Natural killer cell (primary cell): ENCODE data around the gene RACK1. TPM values are rescaled to one million over a fixed set of nuclear protein-coding genes. Genes with fewer than 3 reads are reported as not detected.

Experiments
- ATAC-seq, 3 donors: fragments of 150-1000 bp in 2 of 3; fragments of 200-7000 bp in 1 of 3; cut with Tn5 transposase; 1 replicate in 1 of 3; 2 replicates in 2 of 3; pipeline ENCODE4 v1.10.0; 2021; ENCODE audit warnings: mild to moderate bottlenecking in 2 of 3, moderate library complexity in 2 of 3
- DNase-seq, 2 donors: peaks; one replicate each; pipeline versions ENCODE4 v3.0.0 to v3.0.0-alpha.2; 2013 to 2021; ENCODE audit warnings: mixed read lengths in 1 of 2
- H3K27ac ChIP-seq: one replicate; pipeline ENCODE4 v1.5.1; 2013; ENCODE audit warnings: mild to moderate bottlenecking, low read length
- H3K27me3 ChIP-seq: one replicate; pipeline ENCODE4 v1.6.1; 2013; ENCODE audit warnings: low read length; ENCODE audit not compliant: control insufficient read depth, insufficient read depth
- H3K36me3 ChIP-seq: one replicate; pipeline ENCODE4 v1.6.1; 2013; ENCODE audit warnings: low read length; ENCODE audit not compliant: control insufficient read depth, insufficient read depth
- H3K4me1 ChIP-seq: one replicate; pipeline ENCODE4 v1.6.1; 2013; ENCODE audit warnings: low read length; ENCODE audit not compliant: control insufficient read depth, insufficient read depth
- H3K4me3 ChIP-seq: one replicate; pipeline ENCODE4 v1.5.1; 2013; ENCODE audit warnings: low read length
- H3K9me3 ChIP-seq: one replicate; pipeline ENCODE4 v1.6.1; 2013; ENCODE audit warnings: low read length; ENCODE audit not compliant: control insufficient read depth, insufficient read depth
- H3K27ac Mint-ChIP-seq, 2 donors: one replicate each; pipeline ENCODE4 v1.8.0; 2022; ENCODE audit warnings: mild to moderate bottlenecking in 2 of 2, mixed read lengths in 2 of 2, moderate library complexity in 1 of 2
- H3K27me3 Mint-ChIP-seq, 2 donors: one replicate each; pipeline ENCODE4 v1.8.0; 2022; ENCODE audit warnings: low read depth in 2 of 2, mixed read lengths in 2 of 2
- H3K36me3 Mint-ChIP-seq: one replicate; pipeline ENCODE4 v1.8.0; 2022; ENCODE audit warnings: mixed read lengths
- H3K4me1 Mint-ChIP-seq, 2 donors: one replicate each; pipeline ENCODE4 v1.8.0; 2022; ENCODE audit warnings: mixed read lengths in 2 of 2
- H3K4me3 Mint-ChIP-seq: one replicate; pipeline ENCODE4 v1.8.0; 2022; ENCODE audit warnings: mild to moderate bottlenecking, moderate library complexity, mixed read lengths
- H3K9me3 Mint-ChIP-seq, 2 donors: one replicate each; pipeline ENCODE4 v1.8.0; 2022; ENCODE audit warnings: mixed read lengths in 2 of 2
- WGBS: methylation state at CpG from one replicate; pipeline ENCODE4 v1.1.7; 2013; ENCODE audit warnings: missing lambda C conversion rate; ENCODE audit not compliant: insufficient coverage; 5-methylcytosine and 5-hydroxymethylcytosine counted together
- intact Hi-C: fragments of 100-400 bp; cut with micrococcal nuclease; formaldehyde crosslinking; loops from one replicate; pipeline ENCODE4 v1.14.2; 2022
- total RNA-seq, 4 donors: library from RNA; stranded (reverse); fragments of 120-200 nt in 1 of 4; gene quantifications; one replicate each; pipeline versions ENCODE4 v1.2.3 to v1.2.4, GENCODE V29; 2013 to 2022
- TF ChIP-seq, protein P1 (sequence below): fragments of 200-600 bp; IDR thresholded peaks from one replicate; pipeline ENCODE4 v1.8.0; 2022; ENCODE audit warnings: antibody characterized with exemption

RACK1 gene
- total RNA-seq, 3 donors from 2014 or later (not counting 1 experiment from before 2014, with no cell fraction given), result 1,089 to 1,233 (median 1,138) TPM

DNA sequence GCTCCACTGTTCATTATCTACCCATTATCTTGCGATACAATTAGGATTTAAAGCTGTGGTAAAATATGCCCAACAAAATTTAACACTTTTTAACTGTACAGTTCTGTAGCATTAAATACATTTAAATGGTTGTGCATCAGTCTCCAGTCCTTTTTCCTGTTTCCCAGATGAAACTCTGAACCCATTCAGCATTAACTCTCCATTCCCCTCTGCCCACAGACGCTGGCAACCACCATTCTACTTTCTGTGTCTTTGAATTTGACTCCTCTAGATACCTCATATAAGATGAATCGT lies 35.8 kb downstream of the RACK1 start:
- Mint-ChIP-seq H3K9me3 (no peaks in the 10 kb centered on the region), H3K27ac (peak overlapping the region; percentile 91 to 99), H3K27me3 (peaks cover 24 to 26% of the 10 kb centered on the region in 2 donors), H3K4me3 (peak overlapping the region; percentile 99), H3K36me3 (peaks cover 9% of the 10 kb centered on the region), H3K4me1 (peaks cover 33 to 48% of the 10 kb centered on the region in 2 donors)
- Histone ChIP-seq H3K4me1 (peaks cover 38% of the 10 kb centered on the region), H3K36me3 (no peaks in the 10 kb centered on the region), H3K4me3 (no peak overlapping the region), H3K9me3 (no peaks in the 10 kb centered on the region), H3K27ac (no peak overlapping the region), H3K27me3 (peaks cover 10% of the 10 kb centered on the region)
- TF ChIP-seq, protein P1, sequence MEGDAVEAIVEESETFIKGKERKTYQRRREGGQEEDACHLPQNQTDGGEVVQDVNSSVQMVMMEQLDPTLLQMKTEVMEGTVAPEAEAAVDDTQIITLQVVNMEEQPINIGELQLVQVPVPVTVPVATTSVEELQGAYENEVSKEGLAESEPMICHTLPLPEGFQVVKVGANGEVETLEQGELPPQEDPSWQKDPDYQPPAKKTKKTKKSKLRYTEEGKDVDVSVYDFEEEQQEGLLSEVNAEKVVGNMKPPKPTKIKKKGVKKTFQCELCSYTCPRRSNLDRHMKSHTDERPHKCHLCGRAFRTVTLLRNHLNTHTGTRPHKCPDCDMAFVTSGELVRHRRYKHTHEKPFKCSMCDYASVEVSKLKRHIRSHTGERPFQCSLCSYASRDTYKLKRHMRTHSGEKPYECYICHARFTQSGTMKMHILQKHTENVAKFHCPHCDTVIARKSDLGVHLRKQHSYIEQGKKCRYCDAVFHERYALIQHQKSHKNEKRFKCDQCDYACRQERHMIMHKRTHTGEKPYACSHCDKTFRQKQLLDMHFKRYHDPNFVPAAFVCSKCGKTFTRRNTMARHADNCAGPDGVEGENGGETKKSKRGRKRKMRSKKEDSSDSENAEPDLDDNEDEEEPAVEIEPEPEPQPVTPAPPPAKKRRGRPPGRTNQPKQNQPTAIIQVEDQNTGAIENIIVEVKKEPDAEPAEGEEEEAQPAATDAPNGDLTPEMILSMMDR, result no peak
- intact Hi-C loops, result loop anchor here (1.0 kb wide), 4 partner anchors 10 to 35 kb away; no protein-coding TSS in a partner anchor
- no peak for ATAC-seq
- 44% methylated on average over 3 of the region's 3 CpGs for WGBS
- DNase-seq, result no peak

DNA sequence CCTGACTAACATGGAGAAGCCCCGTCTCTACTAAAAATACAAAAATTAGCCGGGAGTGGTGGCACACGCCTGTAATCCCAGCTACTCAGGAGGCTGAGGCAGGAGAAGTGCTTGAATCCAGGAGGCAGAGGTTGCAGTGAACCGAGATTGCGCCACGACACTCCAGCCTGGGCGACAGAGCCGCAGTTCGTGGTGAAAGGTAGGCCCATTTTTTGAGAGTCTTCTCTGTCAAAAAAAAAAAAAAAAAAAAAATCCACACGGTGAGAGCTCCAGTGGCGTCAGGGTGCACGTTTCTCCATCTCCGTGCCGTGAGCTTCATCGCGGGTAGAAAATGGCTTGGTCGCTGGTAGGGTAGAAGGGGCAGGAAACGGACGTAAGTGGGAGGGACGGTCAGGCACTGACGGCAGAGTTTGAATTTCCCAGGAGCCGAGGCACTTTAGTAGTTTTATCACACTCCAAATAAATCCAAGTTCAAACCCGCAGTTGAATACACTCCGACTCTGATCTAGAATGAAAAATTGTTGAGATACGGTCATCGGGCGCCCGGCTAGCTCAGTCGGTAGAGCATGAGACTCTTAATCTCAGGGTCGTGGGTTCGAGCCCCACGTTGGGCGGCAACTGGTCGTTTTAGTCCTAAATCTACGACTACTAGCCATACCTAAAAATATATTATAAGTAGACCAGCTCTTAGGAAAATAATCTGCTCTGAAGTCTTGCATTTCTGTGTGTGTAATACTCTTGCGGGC lies 36.3 kb downstream of the RACK1 start:
- no peaks in the 10 kb centered on the region for H3K9me3 Mint-ChIP-seq
- no peaks in the 10 kb centered on the region for H3K36me3 ChIP-seq
- H3K27me3 ChIP-seq, result peaks cover 10% of the 10 kb centered on the region
- peak overlapping the region; percentile 58 for H3K27ac ChIP-seq
- H3K27ac Mint-ChIP-seq, result peak overlapping the region; percentile 91 to 99
- H3K4me3 ChIP-seq, result peak overlapping the region; percentile 31
- peaks cover 38% of the 10 kb centered on the region for H3K4me1 ChIP-seq
- peaks cover 9% of the 10 kb centered on the region for H3K36me3 Mint-ChIP-seq
- intact Hi-C loops, result loop anchor here (1.0 kb wide), 4 partner anchors 11 to 34 kb away; no protein-coding TSS in a partner anchor
- no peaks in the 10 kb centered on the region for H3K9me3 ChIP-seq
- H3K4me1 Mint-ChIP-seq, result peaks cover 33 to 48% of the 10 kb centered on the region in 2 donors
- ATAC-seq (peak; percentile 66 to 74 (median 72)), DNase-seq (peak; percentile 66 to 90)
- TF ChIP-seq, protein P1, result no peak
- under 1% methylated on average over 31 of the region's 36 CpGs for WGBS
- peak overlapping the region; percentile 99 for H3K4me3 Mint-ChIP-seq
- peaks cover 24 to 27% of the 10 kb centered on the region in 2 donors for H3K27me3 Mint-ChIP-seq

DNA sequence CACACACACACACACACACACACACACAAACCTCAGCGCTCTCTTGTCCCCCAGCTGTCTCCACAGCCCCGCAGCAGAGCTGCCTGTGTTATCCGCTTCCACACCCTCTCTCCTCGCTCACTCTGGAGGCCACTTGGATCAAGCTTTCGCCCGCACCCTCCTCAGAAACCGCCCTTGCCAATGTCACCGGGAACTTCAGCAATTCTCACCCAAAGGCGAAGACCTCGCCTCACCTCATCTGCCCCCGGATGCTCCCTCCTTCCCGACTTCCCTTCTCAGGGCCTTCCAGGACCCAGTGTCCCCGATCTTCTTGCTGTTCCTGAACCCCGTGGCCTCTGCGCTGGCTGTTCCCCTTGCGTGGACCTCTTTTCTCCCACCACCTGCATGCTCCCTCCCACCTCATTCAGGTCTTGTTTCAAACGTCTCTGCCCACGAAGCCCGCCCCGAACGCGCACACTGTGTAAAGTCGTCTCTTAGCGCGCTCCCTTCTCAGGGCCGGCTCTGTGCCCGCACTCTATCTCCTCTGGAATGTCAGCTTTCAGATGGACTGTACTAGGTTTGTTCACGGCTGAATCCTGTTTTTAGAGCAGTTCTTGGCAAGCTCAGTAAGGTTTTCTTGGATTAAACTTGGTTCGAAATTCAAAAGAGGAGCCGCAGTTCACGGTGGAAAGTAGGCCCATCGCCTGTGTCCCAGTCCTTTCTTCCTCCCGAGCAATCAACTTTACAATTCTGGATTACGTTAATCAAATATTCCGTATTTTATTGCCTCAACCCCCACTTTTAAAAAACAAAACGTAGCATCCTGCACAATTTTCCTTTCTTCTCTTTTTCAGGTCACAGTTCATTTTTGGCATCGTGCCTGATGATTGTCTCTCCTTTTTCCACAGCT lies 37.7 kb downstream of the RACK1 start:
- Mint-ChIP-seq H3K27ac (peak overlapping the region; percentile 91 to 99), H3K36me3 (peaks cover 9% of the 10 kb centered on the region), H3K27me3 (peaks cover 27 to 30% of the 10 kb centered on the region in 2 donors), H3K4me3 (peak overlapping the region; percentile 99), H3K9me3 (no peaks in the 10 kb centered on the region), H3K4me1 (peaks cover 33 to 48% of the 10 kb centered on the region in 2 donors)
- intact Hi-C loops, result no loop called here
- TF ChIP-seq, protein P1, result no peak
- Histone ChIP-seq H3K27me3 (peaks cover 10% of the 10 kb centered on the region), H3K4me3 (peak overlapping the region; percentile 31), H3K9me3 (no peaks in the 10 kb centered on the region), H3K27ac (no peak overlapping the region), H3K4me1 (peaks cover 38% of the 10 kb centered on the region), H3K36me3 (no peaks in the 10 kb centered on the region)
- no peak for ATAC-seq
- 4% methylated on average over 37 of the region's 37 CpGs for WGBS
- DNase-seq, result peak in 1 of 2 donors; percentile 53
